Endothelial cell of umbilical vein (primary cell): ENCODE data around the gene SLC36A3. TPM values are rescaled to one million over a fixed set of nuclear protein-coding genes. Genes with fewer than 3 reads are reported as not detected.

Source experiments
- BruUV-seq: library from RNA; stranded (reverse); fragments of 400-500 nt; replicated peaks from 2 replicates; lab custom pipeline; 2021; lab: Mats Ljungman, UMichigan
- CTCF ChIA-PET: fragments of 300-600, 350-600 bp; sonication (Branson Sonifier 250); formaldehyde crosslinking; loops from one replicate; lab custom pipeline; 2021; ENCODE audit warnings: antibody characterized with exemption, inconsistent platforms; lab: Charles Lee
- POLR2A ChIA-PET: fragments of 300-600, 350-600 bp; sonication (Branson Sonifier 250); formaldehyde crosslinking; loops from one replicate; lab custom pipeline; 2021; ENCODE audit warnings: antibody characterized with exemption, inconsistent platforms; lab: Charles Lee
- DNase-seq: peaks from one replicate; pipeline ENCODE4 v3.0.0-alpha.2; 2011; ENCODE audit warnings: low read depth, low spot score
- FAIRE-seq: peaks from 2 replicates; lab custom pipeline; 2011; peaks lifted over from hg19 to GRCh38; lab: Jason Lieb, UNC
- H2AFZ ChIP-seq: 2 replicates; pipeline ENCODE4 v1.6.0; 2012; ENCODE audit warnings: low read depth, low read length, control low read depth, inconsistent platforms
- H3K27ac ChIP-seq: 2 replicates; pipeline ENCODE4 v1.5.1; 2011; ENCODE audit warnings: low read depth, mild to moderate bottlenecking, control low read depth, low read length, moderate library complexity; ENCODE audit not compliant: insufficient read depth
- H3K27me3 ChIP-seq, 2 experiments: 2 replicates each; pipeline versions ENCODE4 v1.6.0 to v1.6.1; 2011; ENCODE audit warnings: low read length in 2 of 2, mixed read lengths in 1 of 2; ENCODE audit not compliant: control insufficient read depth in 2 of 2, insufficient read depth in 2 of 2
- H3K36me3 ChIP-seq, 2 experiments: 2 replicates in 1 of 2; 3 replicates in 1 of 2; pipeline ENCODE4 v1.5.1; 2011; ENCODE audit warnings: low read length in 2 of 2, mild to moderate bottlenecking in 1 of 2, moderate library complexity in 1 of 2; ENCODE audit not compliant: control insufficient read depth in 2 of 2, insufficient read depth in 2 of 2; ENCODE audit errors: extremely low read depth in 1 of 2
- H3K4me1 ChIP-seq: 3 replicates; pipeline ENCODE4 v1.5.1; 2011; ENCODE audit warnings: mild to moderate bottlenecking, low read length; ENCODE audit not compliant: control insufficient read depth, insufficient read depth; ENCODE audit errors: extremely low read depth
- H3K4me2 ChIP-seq: 2 replicates; pipeline ENCODE4 v1.6.1; 2011; ENCODE audit warnings: low read length, control low read depth, mixed read lengths; ENCODE audit not compliant: insufficient read depth
- H3K4me3 ChIP-seq, 3 experiments: fragments of 200-600 bp in 1 of 3; sonication (generic), shearing (Covaris generic) in 1 of 3; replicated peaks in 1 of 3; 2 replicates each; pipeline ENCODE4 v1.5.1; 2011 to 2016; ENCODE audit warnings: control low read depth in 3 of 3, low read length in 3 of 3, mild to moderate bottlenecking in 2 of 3, inconsistent platforms in 1 of 3, low read depth in 1 of 3, moderate library complexity in 1 of 3; ENCODE audit not compliant: insufficient read depth in 1 of 3
- H3K79me2 ChIP-seq: 2 replicates; pipeline ENCODE4 v1.6.0; 2012; ENCODE audit warnings: low read length, inconsistent platforms; ENCODE audit not compliant: control insufficient read depth, insufficient read depth
- H3K9ac ChIP-seq: replicated peaks from 2 replicates; pipeline ENCODE3; 2011; ENCODE audit warnings: low read length, control low read depth; ENCODE audit not compliant: insufficient read depth; ENCODE audit errors: extremely low read depth
- H3K9me1 ChIP-seq: replicated peaks from 3 replicates; pipeline ENCODE4 v1.6.0; 2011; ENCODE audit warnings: mild to moderate bottlenecking, low read length; ENCODE audit not compliant: control insufficient read depth, insufficient read depth; ENCODE audit errors: extremely low read depth
- H3K9me3 ChIP-seq: replicated peaks from 2 replicates; pipeline ENCODE4 v1.5.1; 2012; ENCODE audit warnings: low read length, inconsistent platforms; ENCODE audit not compliant: control insufficient read depth, insufficient read depth
- H4K20me1 ChIP-seq: replicated peaks from 2 replicates; pipeline ENCODE3; 2011; ENCODE audit warnings: mild to moderate bottlenecking, low read length; ENCODE audit not compliant: control insufficient read depth, insufficient read depth; ENCODE audit errors: extremely low read depth
- EZH2 ChIP-seq: IDR thresholded peaks from 2 replicates; pipeline ENCODE4 v1.6.1; 2012; ENCODE audit warnings: borderline replicate concordance, low read depth, mild to moderate bottlenecking, moderate library complexity, low read length, inconsistent platforms; ENCODE audit not compliant: severe bottlenecking
- FOS ChIP-seq: IDR thresholded peaks from 2 replicates; pipeline ENCODE4 v1.6.1; 2011; ENCODE audit warnings: mild to moderate bottlenecking, low read length, moderate library complexity, borderline replicate concordance; ENCODE audit not compliant: insufficient read depth
- GATA2 ChIP-seq: IDR thresholded peaks from 2 replicates; pipeline ENCODE4 v1.7.0; 2011; ENCODE audit warnings: low read depth, mild to moderate bottlenecking, moderate library complexity, mixed read lengths, low read length; ENCODE audit not compliant: insufficient read length, insufficient read depth
- JUN ChIP-seq: IDR thresholded peaks from 2 replicates; pipeline ENCODE4 v1.6.1; 2011; ENCODE audit warnings: borderline replicate concordance, low read depth; ENCODE audit not compliant: insufficient read length, insufficient read depth
- MYC ChIP-seq: IDR thresholded peaks from one replicate; pipeline ENCODE4 v1.6.1; 2011; ENCODE audit warnings: mild to moderate bottlenecking, low read depth, low read length
- POLR2A ChIP-seq: IDR thresholded peaks from 2 replicates; pipeline ENCODE4 v1.6.1; 2012; ENCODE audit warnings: low read depth, mild to moderate bottlenecking, control low read depth, low read length
- POLR2AphosphoS5 ChIP-seq: IDR thresholded peaks from 2 replicates; pipeline ENCODE4 v1.6.1; 2012; ENCODE audit warnings: low read depth, mild to moderate bottlenecking, control low read depth, low read length, moderate library complexity; ENCODE audit not compliant: insufficient read depth
- dilution Hi-C: fragments of 300-500 bp; cut with MboI; formaldehyde crosslinking; loops from one replicate; pipeline ENCODE4 v1.15.0; 2019; ENCODE audit warnings: low sequenced_read_pairs; ENCODE audit not compliant: extremely low pct_ligation_motif_present
- intact Hi-C: fragments of 100-400 bp; cut with micrococcal nuclease; formaldehyde crosslinking; loops from one replicate; pipeline ENCODE4 v1.10.0; 2022
- polyA plus RNA-seq, 4 experiments: library from polyadenylated mRNA; depleted of rRNA in 3 of 4; stranded (reverse) in 3 of 4; unstranded in 1 of 4; fragments of >200 nt; gene quantifications; 2 replicates each; pipeline versions ENCODE4 v1.2.1 to v1.2.3, GENCODE V29; 2011 to 2012; ENCODE audit warnings: missing spikeins in 1 of 4
- total RNA-seq: library from RNA; stranded (reverse); gene quantifications from 2 replicates; pipeline ENCODE4 v1.2.3, GENCODE V29; 2021
- TF ChIP-seq, protein P1 (sequence below): IDR thresholded peaks from 2 replicates; pipeline ENCODE4 v1.6.1; 2011; ENCODE audit not compliant: insufficient read depth, insufficient read length
- TF ChIP-seq, protein P2 (sequence below), 2 donors: IDR thresholded peaks; 1 replicate in 1 of 2; 2 replicates in 1 of 2; pipeline ENCODE4 v1.5.1; 2011; ENCODE audit warnings: low read length in 2 of 2, mild to moderate bottlenecking in 2 of 2, moderate library complexity in 2 of 2, control low read depth in 1 of 2, inconsistent platforms in 1 of 2, low read depth in 1 of 2; ENCODE audit not compliant: insufficient read depth in 1 of 2; ENCODE audit errors: extremely low read depth in 1 of 2

The SLC36A3 gene
- total and polyA plus RNA-seq, 2 donors (not counting 3 experiments of a cell fraction or from before 2014, with no cell fraction given), result not detected

DNA sequence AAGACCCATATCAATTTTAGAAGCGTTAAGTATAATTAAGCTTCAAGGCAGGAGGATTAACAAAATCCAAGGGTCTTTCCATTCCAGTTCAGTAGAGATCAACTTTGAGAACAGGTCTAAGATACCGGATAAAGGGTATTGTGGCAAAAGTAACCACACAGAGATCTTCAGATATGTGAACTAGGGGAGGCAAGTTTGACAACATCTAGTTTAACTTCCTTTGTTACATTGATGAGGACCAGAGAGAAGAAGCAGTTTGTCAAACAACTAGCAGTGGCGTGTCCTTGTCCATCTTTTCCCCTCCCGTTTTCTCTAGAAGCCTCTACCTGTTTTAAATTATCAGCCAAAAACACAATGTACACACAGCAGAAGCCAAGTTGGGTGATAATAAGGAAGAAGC lies 35.2 kb upstream of the SLC36A3 start:
- Histone ChIP-seq H4K20me1 (no peaks in the 10 kb centered on the region), H3K4me3 (no peak overlapping the region), H3K9me1 (no peaks in the 10 kb centered on the region), H3K9ac (no peak overlapping the region), H3K27me3 (no peaks in the 10 kb centered on the region), H2AFZ (no peak overlapping the region), H3K9me3 (no peaks in the 10 kb centered on the region), H3K36me3 (no peaks in the 10 kb centered on the region), H3K79me2 (no peaks in the 10 kb centered on the region), H3K4me2 (no peak overlapping the region), H3K4me1 (no peaks in the 10 kb centered on the region), H3K27ac (no peak overlapping the region)
- no peak for DNase-seq
- ChIA-PET CTCF (no interaction called here), POLR2A (no interaction called here)
- intact Hi-C loops, result no loop called here
- dilution Hi-C loops, result no loop called here
- no peak for FAIRE-seq
- no TSS peak for BruUV-seq
- TF ChIP-seq, protein P1, sequence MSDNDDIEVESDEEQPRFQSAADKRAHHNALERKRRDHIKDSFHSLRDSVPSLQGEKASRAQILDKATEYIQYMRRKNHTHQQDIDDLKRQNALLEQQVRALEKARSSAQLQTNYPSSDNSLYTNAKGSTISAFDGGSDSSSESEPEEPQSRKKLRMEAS, result no peak
- TF ChIP-seq FOS (no peak), GATA2 (no peak), POLR2AphosphoS5 (no peak), EZH2 (no peak), POLR2A (no peak), JUN (no peak), MYC (no peak)
- TF ChIP-seq, protein P2, sequence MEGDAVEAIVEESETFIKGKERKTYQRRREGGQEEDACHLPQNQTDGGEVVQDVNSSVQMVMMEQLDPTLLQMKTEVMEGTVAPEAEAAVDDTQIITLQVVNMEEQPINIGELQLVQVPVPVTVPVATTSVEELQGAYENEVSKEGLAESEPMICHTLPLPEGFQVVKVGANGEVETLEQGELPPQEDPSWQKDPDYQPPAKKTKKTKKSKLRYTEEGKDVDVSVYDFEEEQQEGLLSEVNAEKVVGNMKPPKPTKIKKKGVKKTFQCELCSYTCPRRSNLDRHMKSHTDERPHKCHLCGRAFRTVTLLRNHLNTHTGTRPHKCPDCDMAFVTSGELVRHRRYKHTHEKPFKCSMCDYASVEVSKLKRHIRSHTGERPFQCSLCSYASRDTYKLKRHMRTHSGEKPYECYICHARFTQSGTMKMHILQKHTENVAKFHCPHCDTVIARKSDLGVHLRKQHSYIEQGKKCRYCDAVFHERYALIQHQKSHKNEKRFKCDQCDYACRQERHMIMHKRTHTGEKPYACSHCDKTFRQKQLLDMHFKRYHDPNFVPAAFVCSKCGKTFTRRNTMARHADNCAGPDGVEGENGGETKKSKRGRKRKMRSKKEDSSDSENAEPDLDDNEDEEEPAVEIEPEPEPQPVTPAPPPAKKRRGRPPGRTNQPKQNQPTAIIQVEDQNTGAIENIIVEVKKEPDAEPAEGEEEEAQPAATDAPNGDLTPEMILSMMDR (IDR thresholded peaks at IDR 0.05; ENCODE audit: extremely low read depth in 1 of 2, insufficient read depth in 1 of 2, low read depth in 1 of 2, low read length in 2 of 2), result no peak
